Naive B cell (primary cell): ENCODE data around the gene ANKRD13D. TPM values are rescaled to one million over a fixed set of nuclear protein-coding genes. Genes with fewer than 3 reads are reported as not detected.

Experiments used
- ATAC-seq, 2 donors: fragments of 150-1000 bp; cut with Tn5 transposase; 2 replicates each; pipeline ENCODE4 v1.10.0; 2021; ENCODE audit warnings: low read depth in 2 of 2, mild to moderate bottlenecking in 2 of 2, moderate library complexity in 2 of 2
- DNase-seq: peaks from one replicate; pipeline ENCODE4 v3.0.0; 2022
- H3K27ac Mint-ChIP-seq, 6 donors: one replicate each; pipeline ENCODE4 v1.8.0; 2020 to 2022; ENCODE audit warnings: mild to moderate bottlenecking in 6 of 6, mixed read lengths in 6 of 6, moderate library complexity in 5 of 6, inconsistent platforms in 2 of 6
- H3K27me3 Mint-ChIP-seq, 3 donors: one replicate each; pipeline ENCODE4 v1.8.0; 2021 to 2022; ENCODE audit warnings: mixed read lengths in 3 of 3, mild to moderate bottlenecking in 1 of 3
- H3K36me3 Mint-ChIP-seq, 2 donors: one replicate each; pipeline ENCODE4 v1.8.0; 2020 to 2022; ENCODE audit warnings: mixed read lengths in 2 of 2, inconsistent platforms in 1 of 2, mild to moderate bottlenecking in 1 of 2
- H3K4me1 Mint-ChIP-seq, 3 donors: one replicate each; pipeline ENCODE4 v1.8.0; 2020 to 2022; ENCODE audit warnings: mixed read lengths in 3 of 3, inconsistent platforms in 1 of 3, mild to moderate bottlenecking in 1 of 3, moderate library complexity in 1 of 3
- H3K4me3 Mint-ChIP-seq, 8 donors: one replicate each; pipeline ENCODE4 v1.8.0; 2020 to 2022; ENCODE audit warnings: mild to moderate bottlenecking in 8 of 8, mixed read lengths in 8 of 8, moderate library complexity in 8 of 8, inconsistent platforms in 2 of 8
- H3K9me3 Mint-ChIP-seq, 7 donors: one replicate each; pipeline ENCODE4 v1.8.0; 2020 to 2022; ENCODE audit warnings: mixed read lengths in 7 of 7, mild to moderate bottlenecking in 5 of 7, inconsistent platforms in 2 of 7, moderate library complexity in 1 of 7
- polyA plus RNA-seq, 6 donors: library from polyadenylated mRNA; unstranded; fragments of 300-500 nt; fragmentation: Illumina TruSeq; gene quantifications; one replicate each; pipeline ENCODE4 v1.2.3, GENCODE V29; 2021; ENCODE audit warnings: low read depth in 6 of 6

ANKRD13D gene
- 10 to 100 TPM in 2 of 6 donors, 1 to 10 TPM in 4; 3.5 to 18.4 (median 8.4) TPM for polyA plus RNA-seq

- H3K9me3 Mint-ChIP-seq = peaks cover 0 to 1% (median 0%) of the 10 kb centered on the region in 7 donors
- ATAC-seq = peak in 1 of 2 donors; percentile 40
- DNase-seq = no peak
- peaks cover 8 to 12% of the 10 kb centered on the region in 2 donors for H3K36me3 Mint-ChIP-seq
- H3K27ac Mint-ChIP-seq = peak within 1 kb of the TSS; percentile 97 to 99 (median 98)
- H3K4me1 Mint-ChIP-seq = peaks cover 33 to 48% (median 45%) of the 10 kb centered on the region in 3 donors
- H3K4me3 Mint-ChIP-seq = peak within 1 kb of the TSS; percentile 81 to 93 (median 91)
- H3K27me3 Mint-ChIP-seq = no peaks in the 10 kb centered on the region
Observed at GRCh38 chr11:67289226-67289650, at the start of gene ANKRD13D. ANKRD13D (plus strand) TSS chr11:67289303; CDS start chr11:67289461, 158 bp downstream.

GRCh38 chr11:67239783-67240575 is 49.1 kb upstream of the ANKRD13D start:
- DNase-seq (peak; percentile 95), ATAC-seq (peak; percentile 83 to 86)
- H3K4me1 Mint-ChIP-seq = peaks cover 42 to 53% (median 50%) of the 10 kb centered on the region in 3 donors
- no peaks in the 10 kb centered on the region for H3K27me3 Mint-ChIP-seq
- peaks cover 20 to 22% of the 10 kb centered on the region in 2 donors for H3K36me3 Mint-ChIP-seq
- H3K27ac Mint-ChIP-seq = peak overlapping the region; percentile 98 to 99 (median 98)
- H3K9me3 Mint-ChIP-seq = peaks cover 0 to 3% (median 0%) of the 10 kb centered on the region in 7 donors
- peak overlapping the region; percentile 97 to 100 (median 99) for H3K4me3 Mint-ChIP-seq

GRCh38 chr11:67240576-67241389 is 48.3 kb upstream of the ANKRD13D start:
- peaks cover 0 to 3% (median 0%) of the 10 kb centered on the region in 7 donors for H3K9me3 Mint-ChIP-seq
- no peaks in the 10 kb centered on the region for H3K27me3 Mint-ChIP-seq
- DNase-seq (peak; percentile 84), ATAC-seq (peak; percentile 53 to 55)
- H3K4me3 Mint-ChIP-seq = peak overlapping the region; percentile 97 to 100 (median 99)
- peaks cover 48 to 53% (median 52%) of the 10 kb centered on the region in 3 donors for H3K4me1 Mint-ChIP-seq
- H3K36me3 Mint-ChIP-seq = peaks cover 20 to 22% of the 10 kb centered on the region in 2 donors
- peak overlapping the region; percentile 98 to 99 (median 98) for H3K27ac Mint-ChIP-seq

DNA sequence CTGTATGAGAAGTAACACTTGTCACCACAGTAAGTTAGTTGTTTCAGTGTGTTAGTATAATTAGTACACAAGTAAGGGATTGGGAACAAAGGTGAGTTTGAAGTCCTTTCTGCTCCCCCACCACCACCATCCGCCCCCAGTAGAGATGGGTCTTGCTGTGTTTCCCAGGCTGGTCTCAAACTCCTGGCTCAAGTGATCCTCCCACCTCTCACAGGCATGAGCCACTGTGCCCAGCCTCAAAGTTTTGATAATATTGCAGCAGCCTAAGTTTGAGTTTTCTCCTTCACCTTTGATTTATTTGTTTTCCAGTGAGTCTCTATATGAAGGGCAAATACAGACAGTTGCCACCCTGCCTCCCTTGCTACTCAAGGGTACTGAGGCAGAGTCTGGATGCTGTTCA is 46.6 kb upstream of the ANKRD13D start:
- Mint-ChIP-seq H3K27me3 (no peaks in the 10 kb centered on the region), H3K9me3 (peaks cover 0 to 3% (median 0%) of the 10 kb centered on the region in 7 donors), H3K36me3 (peaks cover 20 to 22% of the 10 kb centered on the region in 2 donors), H3K27ac (peak overlapping the region; percentile 71 to 99 (median 96)), H3K4me1 (peaks cover 49 to 56% (median 53%) of the 10 kb centered on the region in 3 donors), H3K4me3 (peak overlapping the region; percentile 64 to 100 (median 98))
- no peak for DNase-seq
- ATAC-seq = no peak

- Mint-ChIP-seq H3K36me3 (peaks cover 20 to 25% of the 10 kb centered on the region in 2 donors), H3K4me1 (peaks cover 49 to 56% (median 53%) of the 10 kb centered on the region in 3 donors), H3K9me3 (peaks cover 0 to 3% (median 0%) of the 10 kb centered on the region in 7 donors), H3K27ac (peak overlapping the region; percentile 17 to 99 (median 90)), H3K4me3 (peak overlapping the region in 6 of 8 donors; percentile 80 to 100 (median 98)), H3K27me3 (no peaks in the 10 kb centered on the region)
- DNase-seq = no peak
- no peak for ATAC-seq
Observed at GRCh38 chr11:67243051-67243450, 46.1 kb upstream of the ANKRD13D start.

- peaks cover 38 to 41% (median 41%) of the 10 kb centered on the region in 3 donors for H3K4me1 Mint-ChIP-seq
Observed at GRCh38 chr11:67245046-67245445, 44.1 kb upstream of the ANKRD13D start.

GRCh38 chr11:67247946-67248550 is 41.1 kb upstream of the ANKRD13D start:
- ATAC-seq = no peak
- Mint-ChIP-seq H3K4me1 (peaks cover 18 to 26% (median 22%) of the 10 kb centered on the region in 3 donors), H3K27me3 (no peaks in the 10 kb centered on the region), H3K9me3 (no peaks in the 10 kb centered on the region), H3K36me3 (peaks cover 23 to 30% of the 10 kb centered on the region in 2 donors), H3K4me3 (peak overlapping the region in 1 of 8 donors; percentile 25), H3K27ac (peak overlapping the region in 3 of 6 donors; percentile 20 to 60 (median 33))
- no peak for DNase-seq

More at GRCh38 chr11:67245046-67245445, 44.1 kb upstream of the ANKRD13D start:
- Mint-ChIP-seq H3K27ac (peak overlapping the region in 2 of 6 donors; percentile 37 to 76), H3K27me3 (no peaks in the 10 kb centered on the region), H3K36me3 (peaks cover 29 to 33% of the 10 kb centered on the region in 2 donors), H3K9me3 (peaks cover 0 to 3% (median 0%) of the 10 kb centered on the region in 7 donors), H3K4me3 (peak overlapping the region in 1 of 8 donors; percentile 34)
- no peak for ATAC-seq
- DNase-seq = no peak

GRCh38 chr11:67248653-67249052 is 40.5 kb upstream of the ANKRD13D start:
- peaks cover 16 to 30% (median 22%) of the 10 kb centered on the region in 3 donors for H3K4me1 Mint-ChIP-seq
- ATAC-seq (no peak), DNase-seq (no peak)
- no peaks in the 10 kb centered on the region for H3K27me3 Mint-ChIP-seq
- no peak overlapping the region for H3K4me3 Mint-ChIP-seq
- H3K27ac Mint-ChIP-seq = peak overlapping the region in 2 of 6 donors; percentile 20 to 60
- no peaks in the 10 kb centered on the region for H3K9me3 Mint-ChIP-seq
- peaks cover 28 to 29% of the 10 kb centered on the region in 2 donors for H3K36me3 Mint-ChIP-seq

DNA sequence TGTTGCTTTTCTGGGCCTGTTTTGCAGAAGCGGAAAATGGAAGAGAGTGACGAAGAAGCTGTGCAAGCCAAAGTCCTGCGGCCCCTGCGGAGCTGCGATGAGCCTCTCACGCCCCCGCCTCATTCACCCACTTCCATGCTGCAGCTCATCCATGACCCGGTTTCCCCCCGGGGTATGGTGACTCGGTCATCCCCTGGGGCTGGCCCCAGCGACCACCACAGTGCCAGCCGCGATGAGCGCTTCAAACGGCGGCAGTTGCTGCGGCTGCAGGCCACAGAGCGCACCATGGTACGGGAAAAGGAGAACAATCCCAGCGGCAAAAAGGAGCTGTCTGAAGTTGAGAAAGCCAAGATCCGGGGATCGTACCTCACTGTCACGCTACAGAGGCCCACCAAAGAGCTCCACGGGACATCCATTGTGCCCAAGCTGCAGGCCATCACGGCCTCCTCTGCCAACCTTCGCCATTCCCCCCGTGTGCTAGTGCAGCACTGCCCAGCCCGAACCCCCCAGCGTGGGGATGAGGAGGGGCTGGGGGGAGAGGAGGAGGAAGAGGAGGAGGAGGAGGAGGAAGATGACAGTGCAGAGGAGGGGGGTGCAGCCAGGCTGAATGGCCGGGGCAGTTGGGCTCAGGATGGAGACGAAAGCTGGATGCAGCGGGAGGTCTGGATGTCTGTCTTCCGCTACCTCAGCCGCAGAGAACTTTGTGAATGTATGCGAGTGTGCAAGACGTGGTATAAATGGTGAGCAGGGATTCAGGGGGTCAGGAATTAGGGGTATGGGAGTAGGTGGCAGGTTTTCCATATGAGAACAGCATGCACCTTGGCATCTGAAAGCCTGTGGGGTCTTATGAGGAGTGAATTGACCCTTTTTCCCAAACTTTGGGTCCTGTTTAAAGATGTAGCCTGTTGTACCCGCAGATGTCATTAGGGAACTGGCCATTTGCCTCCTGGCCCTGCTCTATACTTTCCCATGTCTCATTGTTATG is 38.8 kb upstream of the ANKRD13D start:
- DNase-seq = no peak
- no peak for ATAC-seq
- Mint-ChIP-seq H3K9me3 (no peaks in the 10 kb centered on the region), H3K36me3 (peaks cover 23 to 38% of the 10 kb centered on the region in 2 donors), H3K27ac (peak overlapping the region in 4 of 6 donors; percentile 26 to 69 (median 44)), H3K4me3 (no peak overlapping the region), H3K4me1 (peaks cover 7 to 28% (median 14%) of the 10 kb centered on the region in 3 donors), H3K27me3 (no peaks in the 10 kb centered on the region)

DNA sequence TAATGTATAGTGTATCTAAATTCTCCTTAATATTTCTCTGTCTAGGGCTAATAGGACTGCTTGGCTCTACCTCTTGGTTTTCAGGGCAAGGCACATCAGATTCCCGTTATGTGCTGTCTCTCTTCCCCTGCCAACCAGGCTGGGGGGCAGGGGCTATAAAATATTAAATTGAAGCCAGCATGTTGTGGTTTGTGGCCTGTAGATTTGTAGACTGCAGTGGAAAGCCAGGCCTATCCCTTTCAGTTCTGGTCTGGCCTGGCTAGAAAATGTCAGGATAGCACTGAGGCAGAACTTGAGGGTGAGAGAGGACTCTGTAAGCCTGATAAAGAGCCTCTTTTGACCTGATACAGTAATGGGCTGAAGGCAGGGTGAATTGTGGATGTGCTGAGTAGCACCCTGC is 37.3 kb upstream of the ANKRD13D start:
- H3K4me3 Mint-ChIP-seq = no peak overlapping the region
- H3K27me3 Mint-ChIP-seq = no peaks in the 10 kb centered on the region
- DNase-seq (no peak), ATAC-seq (no peak)
- peaks cover 23 to 42% of the 10 kb centered on the region in 2 donors for H3K36me3 Mint-ChIP-seq
- H3K4me1 Mint-ChIP-seq = peaks cover 7 to 22% (median 16%) of the 10 kb centered on the region in 3 donors
- H3K9me3 Mint-ChIP-seq = no peaks in the 10 kb centered on the region
- H3K27ac Mint-ChIP-seq = peak overlapping the region in 3 of 6 donors; percentile 47 to 79 (median 63)

DNA sequence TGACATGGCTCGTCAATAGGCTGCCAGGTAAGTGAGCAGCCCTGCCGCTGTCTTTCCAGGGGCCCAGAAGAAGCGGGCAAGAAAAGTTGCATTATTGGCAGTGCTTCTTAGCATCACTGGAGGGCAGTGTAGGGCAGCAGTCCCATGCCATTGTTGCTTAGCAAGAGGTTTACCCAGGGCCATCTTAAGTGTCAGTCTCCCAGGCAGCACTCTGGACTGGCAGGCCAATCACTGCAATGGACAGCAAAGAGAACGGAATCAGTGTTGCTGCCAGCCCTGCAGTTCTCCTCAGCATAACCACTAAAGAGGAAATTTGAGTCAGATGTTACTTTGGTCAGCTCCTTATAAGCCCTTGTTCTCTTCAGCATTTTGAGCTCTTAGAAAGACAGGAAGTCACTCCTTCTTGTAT is 36.3 kb upstream of the ANKRD13D start:
- Mint-ChIP-seq H3K4me1 (peaks cover 7 to 22% (median 16%) of the 10 kb centered on the region in 3 donors), H3K9me3 (no peaks in the 10 kb centered on the region), H3K4me3 (no peak overlapping the region), H3K36me3 (peaks cover 22 to 42% of the 10 kb centered on the region in 2 donors), H3K27ac (peak overlapping the region in 3 of 6 donors; percentile 51 to 76 (median 74)), H3K27me3 (no peaks in the 10 kb centered on the region)
- DNase-seq (no peak), ATAC-seq (peak; percentile 57 to 68)
